Measurements from ENCODE around the gene DNAH12.
"Not testable (repeated sequence)": the region's sequence is repeated elsewhere in the genome, so short reads cannot be mapped to it uniquely, and the experiment has no call there.

GRCh38 chr3:57440144-57440543 lies 104.0 kb downstream of the DNAH12 start:
- TF ChIP-seq CTCF, POLR2A (IDR thresholded peaks at IDR 0.05): not testable (repeated sequence)

Data from esophagus squamous epithelium (tissue), 4 donors.